ENCODE data around the gene DUSP1. TPM values are rescaled to one million over a fixed set of nuclear protein-coding genes. Genes with fewer than 3 reads are reported as not detected.

DUSP1 gene
- total RNA-seq, 2 donors from 2014 or later = 9.2 to 11.0 TPM

DNA sequence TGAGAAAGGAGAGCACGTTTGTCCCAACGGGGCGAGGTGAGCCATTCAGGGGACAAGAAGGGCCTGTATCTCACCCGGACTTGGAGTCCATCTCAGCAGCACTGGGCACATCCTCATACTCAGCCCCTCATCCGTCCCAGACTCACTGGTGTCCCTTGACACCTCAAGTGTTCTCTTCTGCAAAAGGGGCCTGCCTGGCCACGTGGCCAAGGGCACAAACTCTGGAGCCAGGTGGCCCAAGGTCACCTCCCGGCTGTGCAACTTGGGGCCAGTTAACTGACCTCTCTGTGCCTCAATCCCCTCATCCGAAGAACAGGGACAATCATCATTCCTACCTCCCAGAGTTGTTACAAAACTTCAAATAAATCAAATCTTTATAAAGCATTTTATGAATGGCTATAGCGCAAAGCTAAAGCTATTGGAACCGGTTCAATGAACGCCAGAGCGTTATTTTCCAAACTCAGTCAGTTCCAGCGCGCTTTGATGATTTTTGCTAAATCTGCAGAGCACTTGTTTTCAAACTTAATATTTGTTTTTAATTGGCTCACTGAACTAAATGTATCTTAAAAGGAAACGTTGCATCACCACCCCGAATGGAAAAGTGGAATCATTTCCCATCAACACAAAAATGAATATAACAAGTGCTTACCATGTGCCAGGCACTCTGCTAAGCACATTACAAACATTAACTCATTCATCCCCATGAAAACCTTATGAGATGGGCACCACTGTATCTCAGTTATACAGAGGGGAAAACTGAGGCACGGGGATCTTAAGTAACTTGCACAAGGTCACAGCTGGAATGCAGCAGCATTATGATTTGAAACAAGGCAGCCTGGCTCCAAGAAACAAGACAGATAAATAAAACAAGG lies 49.3 kb downstream of the DUSP1 start:
- Histone ChIP-seq H3K9me3 (ENCODE audit: control insufficient read depth, low read length) (no peaks in the 10 kb centered on the region), H3K27ac (ENCODE audit: low read depth, low read length) (no peak overlapping the region), H3K27me3 (ENCODE audit: control insufficient read depth, insufficient read depth, low read length, poor library complexity, severe bottlenecking) (peaks cover 89% of the 10 kb centered on the region), H3K36me3 (ENCODE audit: control insufficient read depth, insufficient read depth, low read length) (no peaks in the 10 kb centered on the region), H3K9ac (ENCODE audit: extremely low read depth, low read length, poor library complexity, severe bottlenecking) (no peak overlapping the region), H3K4me3 (ENCODE audit: low read length) (no peak overlapping the region), H3K4me1 (ENCODE audit: control insufficient read depth, insufficient read depth, low read length) (peaks cover 5% of the 10 kb centered on the region)
- H3K36me3 Mint-ChIP-seq (ENCODE audit: low read depth) = no peaks in the 10 kb centered on the region
- TF ChIP-seq, protein P1, sequence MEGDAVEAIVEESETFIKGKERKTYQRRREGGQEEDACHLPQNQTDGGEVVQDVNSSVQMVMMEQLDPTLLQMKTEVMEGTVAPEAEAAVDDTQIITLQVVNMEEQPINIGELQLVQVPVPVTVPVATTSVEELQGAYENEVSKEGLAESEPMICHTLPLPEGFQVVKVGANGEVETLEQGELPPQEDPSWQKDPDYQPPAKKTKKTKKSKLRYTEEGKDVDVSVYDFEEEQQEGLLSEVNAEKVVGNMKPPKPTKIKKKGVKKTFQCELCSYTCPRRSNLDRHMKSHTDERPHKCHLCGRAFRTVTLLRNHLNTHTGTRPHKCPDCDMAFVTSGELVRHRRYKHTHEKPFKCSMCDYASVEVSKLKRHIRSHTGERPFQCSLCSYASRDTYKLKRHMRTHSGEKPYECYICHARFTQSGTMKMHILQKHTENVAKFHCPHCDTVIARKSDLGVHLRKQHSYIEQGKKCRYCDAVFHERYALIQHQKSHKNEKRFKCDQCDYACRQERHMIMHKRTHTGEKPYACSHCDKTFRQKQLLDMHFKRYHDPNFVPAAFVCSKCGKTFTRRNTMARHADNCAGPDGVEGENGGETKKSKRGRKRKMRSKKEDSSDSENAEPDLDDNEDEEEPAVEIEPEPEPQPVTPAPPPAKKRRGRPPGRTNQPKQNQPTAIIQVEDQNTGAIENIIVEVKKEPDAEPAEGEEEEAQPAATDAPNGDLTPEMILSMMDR (conservative IDR thresholded peaks at IDR 0.05) = no peak
- WGBS, 2 experiments (ENCODE audit: insufficient coverage in 1 of 2, insufficient read length in 1 of 2) = 81 to 82% methylated on average over 17 of the region's 17 CpGs
- H3K4me3 Mint-ChIP-seq = no peak overlapping the region
- DNase-seq = no peak
- no peak overlapping the region for H3K27ac Mint-ChIP-seq
- peaks cover 38% of the 10 kb centered on the region for H3K27me3 Mint-ChIP-seq (ENCODE audit: insufficient read depth)
- H3K4me1 Mint-ChIP-seq = peaks cover 17% of the 10 kb centered on the region
- H3K9me3 Mint-ChIP-seq = no peaks in the 10 kb centered on the region

DNA sequence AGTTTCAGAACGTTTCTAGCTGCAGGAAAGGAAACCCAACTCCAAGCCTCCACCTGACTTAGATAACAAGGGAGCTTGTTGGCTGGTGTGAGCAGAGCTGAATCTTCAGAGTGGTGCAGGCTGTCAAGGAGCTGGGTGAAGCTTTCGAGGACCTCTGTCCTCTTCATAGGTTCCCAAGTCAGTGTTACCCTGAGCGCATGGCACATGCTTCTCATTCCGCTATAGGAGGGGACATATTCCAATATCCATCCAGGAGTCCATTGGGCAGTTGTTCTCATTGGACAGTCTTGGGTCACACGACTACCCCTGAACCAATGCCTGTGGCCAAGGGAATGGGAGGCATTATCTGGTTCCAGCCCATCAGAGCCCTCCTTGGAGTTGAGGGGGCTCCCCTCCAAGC lies 50.3 kb downstream of the DUSP1 start:
- H3K4me1 ChIP-seq (ENCODE audit: control insufficient read depth, insufficient read depth, low read length) = peaks cover 5% of the 10 kb centered on the region
- WGBS, 2 experiments (ENCODE audit: insufficient coverage in 1 of 2, insufficient read length in 1 of 2) = 82 to 95% methylated on average over 4 to 5 of the region's 5 CpGs

DNA sequence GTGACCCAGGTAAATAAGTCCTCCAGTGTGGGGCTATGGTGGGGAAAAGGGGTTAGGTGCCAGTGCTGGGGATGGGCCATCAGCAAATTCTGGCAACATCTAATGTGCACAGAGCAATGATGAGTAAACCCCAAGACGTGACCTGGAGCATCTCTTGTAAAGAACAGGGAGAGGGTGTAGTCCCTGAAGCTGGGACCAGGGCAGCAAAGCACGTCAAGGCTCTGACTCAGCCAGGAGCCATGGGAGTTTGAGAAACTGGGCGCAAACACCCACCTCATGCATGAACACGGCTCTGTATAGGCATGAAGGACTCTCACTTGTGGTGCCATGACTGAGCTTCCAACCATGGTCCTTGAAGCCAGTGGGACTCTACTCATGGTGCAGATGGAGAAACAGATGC lies 51.8 kb downstream of the DUSP1 start:
- H3K4me1 ChIP-seq (ENCODE audit: control insufficient read depth, insufficient read depth, low read length) = peaks cover 5% of the 10 kb centered on the region
- no peak overlapping the region for H3K27ac ChIP-seq (ENCODE audit: low read depth, low read length)
- H3K9ac ChIP-seq (ENCODE audit: extremely low read depth, low read length, poor library complexity, severe bottlenecking) = no peak overlapping the region
- WGBS, 2 experiments (ENCODE audit: insufficient coverage in 1 of 2, insufficient read length in 1 of 2) = 87 to 90% methylated on average over 4 of the region's 4 CpGs
- no peaks in the 10 kb centered on the region for H3K36me3 Mint-ChIP-seq (ENCODE audit: low read depth)
- no peak overlapping the region for H3K4me3 ChIP-seq (ENCODE audit: low read length)
- peaks cover 20% of the 10 kb centered on the region for H3K27me3 Mint-ChIP-seq (ENCODE audit: insufficient read depth)
- H3K4me1 Mint-ChIP-seq = peaks cover 17% of the 10 kb centered on the region
- no peak for DNase-seq
- TF ChIP-seq, protein P1 (conservative IDR thresholded peaks at IDR 0.05) = no peak
- no peak overlapping the region for H3K4me3 Mint-ChIP-seq
- no peaks in the 10 kb centered on the region for H3K9me3 ChIP-seq (ENCODE audit: control insufficient read depth, low read length)
- H3K27me3 ChIP-seq (ENCODE audit: control insufficient read depth, insufficient read depth, low read length, poor library complexity, severe bottlenecking) = peaks cover 68% of the 10 kb centered on the region
- no peaks in the 10 kb centered on the region for H3K9me3 Mint-ChIP-seq
- no peaks in the 10 kb centered on the region for H3K36me3 ChIP-seq (ENCODE audit: control insufficient read depth, insufficient read depth, low read length)
- H3K27ac Mint-ChIP-seq = no peak overlapping the region

More for the DNA sequence above, 50.3 kb downstream of the DUSP1 start:
- Mint-ChIP-seq H3K4me3 (no peak overlapping the region), H3K9me3 (no peaks in the 10 kb centered on the region), H3K4me1 (peaks cover 17% of the 10 kb centered on the region), H3K27ac (no peak overlapping the region), H3K36me3 (ENCODE audit: low read depth) (no peaks in the 10 kb centered on the region), H3K27me3 (ENCODE audit: insufficient read depth) (peaks cover 34% of the 10 kb centered on the region)
- no peak overlapping the region for H3K4me3 ChIP-seq (ENCODE audit: low read length)
- peaks cover 81% of the 10 kb centered on the region for H3K27me3 ChIP-seq (ENCODE audit: control insufficient read depth, insufficient read depth, low read length, poor library complexity, severe bottlenecking)
- DNase-seq = no peak
- H3K9ac ChIP-seq (ENCODE audit: extremely low read depth, low read length, poor library complexity, severe bottlenecking) = no peak overlapping the region
- no peak overlapping the region for H3K27ac ChIP-seq (ENCODE audit: low read depth, low read length)
- TF ChIP-seq, protein P1 (conservative IDR thresholded peaks at IDR 0.05) = no peak
- H3K9me3 ChIP-seq (ENCODE audit: control insufficient read depth, low read length) = no peaks in the 10 kb centered on the region
- no peaks in the 10 kb centered on the region for H3K36me3 ChIP-seq (ENCODE audit: control insufficient read depth, insufficient read depth, low read length)
